ENCODE data around the gene VILL.

Gene VILL

DNA sequence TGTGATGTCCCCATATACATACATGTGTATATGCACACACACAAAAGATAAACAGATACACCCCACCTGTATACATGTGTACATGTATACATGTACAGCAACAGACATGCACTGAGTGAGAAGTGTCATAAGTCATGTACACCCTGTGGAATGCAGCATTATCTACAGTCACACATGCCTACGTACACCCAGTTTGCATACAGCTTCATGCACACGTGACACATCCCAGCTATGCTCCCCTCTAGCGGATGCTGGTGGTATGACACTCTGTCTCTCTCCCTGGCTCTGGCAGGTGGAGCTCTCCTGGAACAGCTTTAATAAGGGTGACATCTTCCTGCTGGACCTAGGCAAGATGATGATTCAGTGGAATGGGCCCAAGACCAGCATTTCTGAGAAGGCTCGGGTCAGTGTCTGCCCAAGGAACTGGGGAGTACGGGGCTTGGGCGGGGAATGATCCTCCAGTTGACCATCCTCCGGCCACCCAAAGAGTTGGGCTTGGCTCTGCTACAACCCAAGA, 6.3 kb downstream of the VILL start:
- peak; percentile 96 for TF ChIP-seq CTCF (IDR thresholded peaks at IDR 0.05; ENCODE audit: low read depth, low read length)
- peak; percentile 82 for DNase-seq
- H3K4me3 ChIP-seq (ENCODE audit: low read depth, low read length) = no peak overlapping the region
- H3K27ac ChIP-seq = no peak overlapping the region
- H3K27me3 ChIP-seq (ENCODE audit: insufficient read depth, low read depth, severe bottlenecking) = no peaks in the 10 kb centered on the region
- no peaks in the 10 kb centered on the region for H3K9me3 ChIP-seq (ENCODE audit: severe bottlenecking)
- no peaks in the 10 kb centered on the region for H3K36me3 ChIP-seq

- no peak overlapping the region for H3K4me3 ChIP-seq (ENCODE audit: low read depth, low read length)
These were observed 6.8 kb downstream of the VILL start for GRCh38 chr3:37997342-37997741.

DNA sequence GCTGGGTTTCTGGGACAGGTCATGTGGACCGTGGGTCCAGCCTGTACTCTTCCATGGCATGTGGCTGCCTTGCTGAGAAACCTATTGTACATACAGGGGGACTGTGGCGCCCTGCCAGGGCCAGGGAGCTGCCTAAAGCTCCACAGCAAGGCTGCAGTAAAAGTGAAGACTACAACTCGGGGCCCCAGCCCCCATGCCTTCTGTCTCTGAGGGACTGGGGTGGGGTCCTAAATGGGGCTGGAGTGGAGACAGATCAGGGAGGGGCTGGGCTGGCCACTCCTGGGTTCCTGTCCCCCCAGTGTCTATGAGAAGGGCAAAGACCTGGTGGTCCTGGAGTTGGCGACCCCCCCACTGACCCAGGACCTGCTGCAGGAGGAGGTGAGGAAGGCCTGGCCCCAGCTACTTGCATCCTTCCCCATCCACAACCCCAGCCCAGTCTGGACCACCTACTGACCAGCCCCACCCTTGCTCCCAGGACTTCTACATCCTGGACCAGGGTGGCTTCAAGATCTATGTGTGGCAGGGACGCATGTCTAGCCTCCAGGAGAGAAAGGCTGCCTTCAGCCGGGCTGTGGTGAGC, 7.3 kb downstream of the VILL start:
- DNase-seq = no peak
- Histone ChIP-seq H3K27me3 (ENCODE audit: insufficient read depth, low read depth, severe bottlenecking) (no peaks in the 10 kb centered on the region), H3K36me3 (no peaks in the 10 kb centered on the region; the same call in 1 of the 2 replicates), H3K4me3 (ENCODE audit: low read depth, low read length) (no peak overlapping the region), H3K9me3 (ENCODE audit: severe bottlenecking) (no peaks in the 10 kb centered on the region), H3K27ac (no peak overlapping the region)
- TF ChIP-seq CTCF (IDR thresholded peaks at IDR 0.05; ENCODE audit: low read depth, low read length) = no peak

More at GRCh38 chr3:37997342-37997741, 6.8 kb downstream of the VILL start:
- no peak for TF ChIP-seq CTCF (IDR thresholded peaks at IDR 0.05; ENCODE audit: low read depth, low read length)
- H3K36me3 ChIP-seq = no peaks in the 10 kb centered on the region; the same call in 1 of the 2 replicates
- DNase-seq = no peak
- no peaks in the 10 kb centered on the region for H3K9me3 ChIP-seq (ENCODE audit: severe bottlenecking)
- no peaks in the 10 kb centered on the region for H3K27me3 ChIP-seq (ENCODE audit: insufficient read depth, low read depth, severe bottlenecking)
- no peak overlapping the region for H3K27ac ChIP-seq

- H3K4me3 ChIP-seq (ENCODE audit: low read depth, low read length) = no peak overlapping the region
- H3K27me3 ChIP-seq (ENCODE audit: insufficient read depth, low read depth, severe bottlenecking) = no peaks in the 10 kb centered on the region
- no peak for TF ChIP-seq CTCF (IDR thresholded peaks at IDR 0.05; ENCODE audit: low read depth, low read length)
- H3K36me3 ChIP-seq = no peaks in the 10 kb centered on the region; the same call in 1 of the 2 replicates
- no peak for DNase-seq
- H3K27ac ChIP-seq = no peak overlapping the region
- no peaks in the 10 kb centered on the region for H3K9me3 ChIP-seq (ENCODE audit: severe bottlenecking)
These were observed 9.2 kb downstream of the VILL start for GRCh38 chr3:37999836-38000235.

DNA sequence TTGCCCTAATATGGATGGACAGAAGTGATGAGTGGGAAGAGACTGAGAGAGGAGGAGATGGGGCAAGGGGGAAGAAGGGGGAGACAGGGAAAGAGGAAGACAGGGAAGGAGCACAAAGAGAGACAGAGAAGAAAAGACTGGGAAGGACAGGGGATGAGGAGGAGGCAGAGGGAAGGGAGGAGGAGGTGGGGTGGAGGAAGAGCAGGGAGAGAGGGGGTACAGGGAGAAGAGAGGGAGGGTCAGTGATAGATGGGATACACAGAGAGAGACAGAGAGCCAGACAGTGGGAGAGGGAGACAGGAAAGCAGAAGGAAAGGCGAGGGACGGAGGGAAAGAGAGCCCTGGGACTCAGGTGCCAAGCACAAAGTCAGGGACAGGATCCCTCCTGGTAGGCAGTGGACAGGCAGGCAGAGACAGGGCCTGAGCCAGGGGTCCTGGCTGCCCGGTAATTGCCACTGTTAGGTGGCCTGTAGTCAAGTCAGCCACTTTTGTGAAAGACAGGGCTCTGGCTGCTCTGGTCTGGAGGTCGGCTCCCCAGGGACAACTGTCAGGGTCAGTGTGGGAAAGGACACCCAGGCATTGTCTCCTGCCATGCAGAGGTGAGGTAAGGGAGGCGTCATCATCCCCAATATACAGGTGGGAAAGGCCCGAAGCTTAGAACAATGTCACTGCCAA, 9.8 kb downstream of the VILL start:
- no peaks in the 10 kb centered on the region for H3K9me3 ChIP-seq (ENCODE audit: severe bottlenecking)
- no peak overlapping the region for H3K27ac ChIP-seq
- TF ChIP-seq CTCF (IDR thresholded peaks at IDR 0.05; ENCODE audit: low read depth, low read length) = no peak
- no peak for DNase-seq
- H3K4me3 ChIP-seq (ENCODE audit: low read depth, low read length) = no peak overlapping the region
- no peaks in the 10 kb centered on the region for H3K27me3 ChIP-seq (ENCODE audit: insufficient read depth, low read depth, severe bottlenecking)
- H3K36me3 ChIP-seq = no peaks in the 10 kb centered on the region; the same call in 1 of the 2 replicates
